Activated naive CD8-positive, alpha-beta T cell treated with anti-CD3 and anti-CD28 coated beads, Interleukin-2, amount 50 U/mL, for 24 hours (primary cell): Measurements from ENCODE around the gene DCP2.
A peak's percentile ranks its signal among the peaks of the same experiment; 100 is the strongest.

Source experiments
- ATAC-seq: fragments of 150-1000 bp; cut with Tn5 transposase; one replicate; pipeline ENCODE4 v1.10.0; 2021
- DNase-seq: peaks from one replicate; pipeline ENCODE4 v3.0.0; 2021
- H3K27ac Mint-ChIP-seq: one replicate; pipeline ENCODE4 v1.8.0; 2021; ENCODE audit warnings: mild to moderate bottlenecking, mixed read lengths
- H3K27me3 Mint-ChIP-seq: one replicate; pipeline ENCODE4 v1.8.0; 2021; ENCODE audit warnings: mixed read lengths
- H3K36me3 Mint-ChIP-seq: one replicate; pipeline ENCODE4 v1.8.0; 2021; ENCODE audit warnings: low read depth, mixed read lengths
- H3K4me1 Mint-ChIP-seq: one replicate; pipeline ENCODE4 v1.8.0; 2021; ENCODE audit warnings: mixed read lengths
- H3K4me3 Mint-ChIP-seq: one replicate; pipeline ENCODE4 v1.8.0; 2021; ENCODE audit warnings: mild to moderate bottlenecking, moderate library complexity, mixed read lengths
- H3K9me3 Mint-ChIP-seq: one replicate; pipeline ENCODE4 v1.8.0; 2021; ENCODE audit warnings: mixed read lengths

Gene DCP2

GRCh38 chr5:113039229-113039933 lies 62.8 kb downstream of the DCP2 start:
- peaks cover 2% of the 10 kb centered on the region for H3K4me1 Mint-ChIP-seq
- no peak overlapping the region for H3K27ac Mint-ChIP-seq
- no peak overlapping the region for H3K4me3 Mint-ChIP-seq
- ATAC-seq (no peak), DNase-seq (no peak)
- no peaks in the 10 kb centered on the region for H3K27me3 Mint-ChIP-seq
- no peaks in the 10 kb centered on the region for H3K36me3 Mint-ChIP-seq
- no peaks in the 10 kb centered on the region for H3K9me3 Mint-ChIP-seq

GRCh38 chr5:113039934-113040285 lies 63.3 kb downstream of the DCP2 start:
- ATAC-seq, result no peak
- DNase-seq, result no peak
- Mint-ChIP-seq H3K36me3 (no peaks in the 10 kb centered on the region), H3K4me3 (no peak overlapping the region), H3K9me3 (no peaks in the 10 kb centered on the region), H3K27me3 (no peaks in the 10 kb centered on the region), H3K4me1 (peaks cover under 1% of the 10 kb centered on the region), H3K27ac (no peak overlapping the region)

GRCh38 chr5:113040672-113041260 lies 64.2 kb downstream of the DCP2 start:
- Mint-ChIP-seq H3K27me3 (no peaks in the 10 kb centered on the region), H3K4me3 (no peak overlapping the region), H3K36me3 (no peaks in the 10 kb centered on the region), H3K27ac (no peak overlapping the region), H3K4me1 (no peaks in the 10 kb centered on the region), H3K9me3 (no peaks in the 10 kb centered on the region)
- ATAC-seq (no peak), DNase-seq (no peak)

GRCh38 chr5:113042491-113043243 lies 66.1 kb downstream of the DCP2 start:
- DNase-seq (no peak), ATAC-seq (no peak)
- Mint-ChIP-seq H3K36me3 (no peaks in the 10 kb centered on the region), H3K9me3 (no peaks in the 10 kb centered on the region), H3K27ac (no peak overlapping the region), H3K4me1 (no peaks in the 10 kb centered on the region), H3K27me3 (no peaks in the 10 kb centered on the region), H3K4me3 (no peak overlapping the region)

- Mint-ChIP-seq H3K4me1 (no peaks in the 10 kb centered on the region), H3K4me3 (no peak overlapping the region), H3K27ac (no peak overlapping the region), H3K9me3 (no peaks in the 10 kb centered on the region), H3K27me3 (no peaks in the 10 kb centered on the region), H3K36me3 (no peaks in the 10 kb centered on the region)
- DNase-seq, result peak; percentile 46
- no peak for ATAC-seq
Measured at GRCh38 chr5:113043491-113043931, 66.9 kb downstream of the DCP2 start.

- no peak for ATAC-seq
- no peaks in the 10 kb centered on the region for H3K27me3 Mint-ChIP-seq
- no peak overlapping the region for H3K27ac Mint-ChIP-seq
- DNase-seq, result no peak
- no peaks in the 10 kb centered on the region for H3K4me1 Mint-ChIP-seq
- H3K36me3 Mint-ChIP-seq, result no peaks in the 10 kb centered on the region
- H3K4me3 Mint-ChIP-seq, result no peak overlapping the region
- H3K9me3 Mint-ChIP-seq, result no peaks in the 10 kb centered on the region
Measured at GRCh38 chr5:113044776-113045465, 68.3 kb downstream of the DCP2 start.

GRCh38 chr5:113047234-113047633 lies 70.6 kb downstream of the DCP2 start:
- ATAC-seq (no peak), DNase-seq (no peak)
- no peaks in the 10 kb centered on the region for H3K27me3 Mint-ChIP-seq
- H3K4me3 Mint-ChIP-seq, result no peak overlapping the region
- no peaks in the 10 kb centered on the region for H3K36me3 Mint-ChIP-seq
- H3K27ac Mint-ChIP-seq, result no peak overlapping the region
- peaks cover 5% of the 10 kb centered on the region for H3K4me1 Mint-ChIP-seq
- no peaks in the 10 kb centered on the region for H3K9me3 Mint-ChIP-seq

GRCh38 chr5:113047733-113048652 lies 71.4 kb downstream of the DCP2 start:
- Mint-ChIP-seq H3K27me3 (no peaks in the 10 kb centered on the region), H3K36me3 (no peaks in the 10 kb centered on the region), H3K4me1 (peaks cover 5% of the 10 kb centered on the region), H3K4me3 (no peak overlapping the region), H3K27ac (no peak overlapping the region), H3K9me3 (no peaks in the 10 kb centered on the region)
- ATAC-seq (no peak), DNase-seq (no peak)

- H3K27me3 Mint-ChIP-seq, result no peaks in the 10 kb centered on the region
- ATAC-seq (no peak), DNase-seq (no peak)
- no peak overlapping the region for H3K4me3 Mint-ChIP-seq
- H3K9me3 Mint-ChIP-seq, result no peaks in the 10 kb centered on the region
- no peak overlapping the region for H3K27ac Mint-ChIP-seq
- H3K36me3 Mint-ChIP-seq, result no peaks in the 10 kb centered on the region
- H3K4me1 Mint-ChIP-seq, result peaks cover 5% of the 10 kb centered on the region
Measured at GRCh38 chr5:113048931-113049330, 72.3 kb downstream of the DCP2 start.

- Mint-ChIP-seq H3K27me3 (no peaks in the 10 kb centered on the region), H3K9me3 (no peaks in the 10 kb centered on the region), H3K4me1 (peaks cover 5% of the 10 kb centered on the region), H3K4me3 (no peak overlapping the region), H3K27ac (peak overlapping the region; percentile 7), H3K36me3 (no peaks in the 10 kb centered on the region)
- DNase-seq, result no peak
- ATAC-seq, result peak; percentile 33
Measured at GRCh38 chr5:113050721-113051382, 74.3 kb downstream of the DCP2 start.

GRCh38 chr5:113052041-113052795 lies 75.6 kb downstream of the DCP2 start:
- no peak for ATAC-seq
- Mint-ChIP-seq H3K9me3 (no peaks in the 10 kb centered on the region), H3K4me1 (peaks cover 5% of the 10 kb centered on the region), H3K4me3 (no peak overlapping the region), H3K36me3 (no peaks in the 10 kb centered on the region), H3K27me3 (no peaks in the 10 kb centered on the region), H3K27ac (no peak overlapping the region)
- no peak for DNase-seq

GRCh38 chr5:113053511-113053995 lies 77.0 kb downstream of the DCP2 start:
- no peaks in the 10 kb centered on the region for H3K9me3 Mint-ChIP-seq
- no peak for ATAC-seq
- H3K4me3 Mint-ChIP-seq, result no peak overlapping the region
- no peaks in the 10 kb centered on the region for H3K27me3 Mint-ChIP-seq
- DNase-seq, result no peak
- peaks cover 5% of the 10 kb centered on the region for H3K4me1 Mint-ChIP-seq
- no peaks in the 10 kb centered on the region for H3K36me3 Mint-ChIP-seq
- H3K27ac Mint-ChIP-seq, result no peak overlapping the region

- Mint-ChIP-seq H3K9me3 (no peaks in the 10 kb centered on the region), H3K4me1 (peaks cover 12% of the 10 kb centered on the region), H3K27me3 (no peaks in the 10 kb centered on the region), H3K36me3 (no peaks in the 10 kb centered on the region), H3K4me3 (no peak overlapping the region), H3K27ac (no peak overlapping the region)
- ATAC-seq (no peak), DNase-seq (no peak)
Measured at GRCh38 chr5:113054899-113055298, 78.3 kb downstream of the DCP2 start.
